Astrocyte of the cerebellum (primary cell): ENCODE data around the gene OR11G2.
"Not testable (repeated sequence)": the region's sequence is repeated elsewhere in the genome, so short reads cannot be mapped to it uniquely, and the experiment has no call there.

Experiments
- DNase-seq: peaks from one replicate; pipeline ENCODE4 v3.0.0-alpha.2; 2011; ENCODE audit warnings: low read depth
- H3K4me3 ChIP-seq: 2 replicates; pipeline ENCODE4 v1.5.1; 2011; ENCODE audit warnings: mild to moderate bottlenecking, low read depth, low read length, moderate library complexity
- CTCF ChIP-seq: IDR thresholded peaks from 2 replicates; pipeline ENCODE4 v1.5.1; 2012; ENCODE audit warnings: low read length, low read depth, moderate library complexity, mild to moderate bottlenecking; ENCODE audit errors: missing control alignments
- in situ Hi-C: cut with HindIII; loops from 2 replicates; pipeline ENCODE4 v1.10.0; 2017; ENCODE audit warnings: low sequenced_read_pairs

The OR11G2 gene

GRCh38 chr14:20219033-20219432, 28.3 kb downstream of the OR11G2 start:
- no peak for TF ChIP-seq CTCF
- DNase-seq = no peak
- no peak overlapping the region for H3K4me3 ChIP-seq
- in situ Hi-C loops = no loop called here

- in situ Hi-C loops = no loop called here
- H3K4me3 ChIP-seq = no peak within 1 kb of the TSS
- DNase-seq = no peak
- no peak for TF ChIP-seq CTCF
Measured at GRCh38 chr14:20223410-20223809, 32.7 kb downstream of the OR11G2 start, which contains the start of gene OR11H6. OR11H6 (plus strand) TSS chr14:20223710; CDS start chr14:20223710, 0 bp downstream.

- TF ChIP-seq CTCF = no peak
- H3K4me3 ChIP-seq = no peak within 1 kb of the TSS
- in situ Hi-C loops = no loop called here
- DNase-seq = no peak
Measured at GRCh38 chr14:20228681-20229080, 38.0 kb downstream of the OR11G2 start, which contains the start of gene OR11H7. OR11H7 (plus strand) TSS chr14:20228981.

- DNase-seq, H3K4me3 ChIP-seq, in situ Hi-C loops: not testable (repeated sequence)
Measured at GRCh38 chr14:20235415-20235814, 44.7 kb downstream of the OR11G2 start.

GRCh38 chr14:20247646-20248246, 57.0 kb downstream of the OR11G2 start:
- H3K4me3 ChIP-seq = no peak overlapping the region
- DNase-seq = no peak
- in situ Hi-C loops = no loop called here
- TF ChIP-seq CTCF = no peak
